ENCODE measurements around the gene IGSF21. TPM values are rescaled to one million over a fixed set of nuclear protein-coding genes. Genes with fewer than 3 reads are reported as not detected.

Gene IGSF21
- total RNA-seq, 3 donors from 2014 or later (not counting 1 experiment from before 2014, with no cell fraction given) = not detected

GRCh38 chr1:18069903-18070302 is 37.7 kb upstream of the IGSF21 start:
- no peak for TF ChIP-seq CTCF (IDR thresholded peaks at IDR 0.05)
- no peak for ATAC-seq
- no peaks in the 10 kb centered on the region for H3K27me3 ChIP-seq (ENCODE audit: control insufficient read depth, insufficient read depth, low read length)
- H3K27ac ChIP-seq (ENCODE audit: low read length) = no peak overlapping the region
- peak in 1 of 2 donors; percentile 55 for DNase-seq
- Mint-ChIP-seq H3K4me1 (peaks cover 0 to 6% of the 10 kb centered on the region in 2 donors), H3K27ac (no peak overlapping the region), H3K9me3 (no peaks in the 10 kb centered on the region), H3K27me3 (ENCODE audit: low read depth in 2 of 2) (peaks cover 0 to 7% of the 10 kb centered on the region in 2 donors), H3K36me3 (no peaks in the 10 kb centered on the region), H3K4me3 (no peak overlapping the region)
- H3K4me3 ChIP-seq (ENCODE audit: low read length) = no peak overlapping the region
- WGBS (ENCODE audit: insufficient coverage) = 41% methylated on average over 4 of the region's 4 CpGs
- H3K36me3 ChIP-seq (ENCODE audit: control insufficient read depth, insufficient read depth, low read length) = no peaks in the 10 kb centered on the region
- H3K9me3 ChIP-seq (ENCODE audit: control insufficient read depth, insufficient read depth, low read length) = no peaks in the 10 kb centered on the region
- H3K4me1 ChIP-seq (ENCODE audit: control insufficient read depth, insufficient read depth, low read length) = no peaks in the 10 kb centered on the region
- intact Hi-C loops (cut with micrococcal nuclease) = no loop called here

DNA sequence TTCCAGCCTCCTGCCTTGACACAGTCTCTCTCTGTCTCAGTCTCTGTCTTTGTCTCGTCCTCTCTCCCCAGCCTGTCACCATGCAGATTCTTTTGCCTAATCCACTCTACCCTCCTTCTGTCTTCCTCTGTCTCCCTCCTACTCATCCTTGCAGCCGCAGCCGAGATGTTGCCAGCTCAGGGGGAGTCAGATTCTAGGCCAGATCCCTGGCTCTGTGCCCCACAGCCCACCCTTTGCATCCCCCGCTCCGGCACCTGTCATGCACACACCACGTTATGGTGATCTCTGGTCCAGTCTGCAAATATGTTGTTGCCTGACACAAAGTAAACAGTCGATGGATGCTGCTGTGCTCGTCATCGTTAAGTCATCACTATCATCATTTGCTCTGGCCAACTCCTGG is 35.5 kb upstream of the IGSF21 start:
- Histone ChIP-seq H3K9me3 (ENCODE audit: control insufficient read depth, insufficient read depth, low read length) (no peaks in the 10 kb centered on the region), H3K36me3 (ENCODE audit: control insufficient read depth, insufficient read depth, low read length) (no peaks in the 10 kb centered on the region), H3K27ac (ENCODE audit: low read length) (no peak overlapping the region), H3K4me1 (ENCODE audit: control insufficient read depth, insufficient read depth, low read length) (no peaks in the 10 kb centered on the region), H3K4me3 (ENCODE audit: low read length) (no peak overlapping the region), H3K27me3 (ENCODE audit: control insufficient read depth, insufficient read depth, low read length) (no peaks in the 10 kb centered on the region)
- ATAC-seq (no peak), DNase-seq (no peak)
- no peak overlapping the region for H3K27ac Mint-ChIP-seq
- H3K9me3 Mint-ChIP-seq = no peaks in the 10 kb centered on the region
- 85% methylated on average over 9 of the region's 9 CpGs for WGBS (ENCODE audit: insufficient coverage)
- intact Hi-C loops (cut with micrococcal nuclease) = no loop called here
- TF ChIP-seq CTCF (IDR thresholded peaks at IDR 0.05) = no peak
- H3K4me3 Mint-ChIP-seq = no peak overlapping the region
- H3K4me1 Mint-ChIP-seq = peaks cover 0 to 6% of the 10 kb centered on the region in 2 donors
- no peaks in the 10 kb centered on the region for H3K36me3 Mint-ChIP-seq
- peaks cover 0 to 4% of the 10 kb centered on the region in 2 donors for H3K27me3 Mint-ChIP-seq (ENCODE audit: low read depth in 2 of 2)

DNA sequence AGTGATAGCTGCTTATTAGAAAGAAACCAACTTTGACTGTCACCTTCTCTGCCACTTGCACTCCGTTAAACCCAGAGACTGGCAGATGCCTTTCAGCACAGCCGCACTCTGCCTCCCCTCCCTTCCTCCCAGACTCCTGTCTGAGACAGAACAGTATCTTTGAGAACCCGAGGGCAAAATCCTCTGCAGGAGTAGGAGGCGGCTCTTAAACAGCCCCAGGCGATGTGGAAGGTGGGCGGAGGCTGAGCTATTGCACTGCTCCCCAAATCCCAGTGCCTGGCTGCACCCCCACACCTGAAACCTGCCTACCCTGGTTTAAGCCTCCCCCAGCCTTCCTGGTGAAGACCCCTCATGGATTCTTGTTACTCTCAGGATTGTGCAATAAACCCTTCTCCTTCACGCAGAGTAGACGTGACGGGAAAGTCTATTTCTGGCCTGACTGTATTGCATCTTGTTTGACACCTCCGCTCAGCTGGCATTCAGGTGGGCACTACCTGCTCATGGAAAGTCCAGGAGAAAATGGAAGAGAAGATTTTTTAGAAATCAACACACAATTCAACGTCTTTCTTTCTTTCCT is 34.4 kb upstream of the IGSF21 start:
- Histone ChIP-seq H3K36me3 (ENCODE audit: control insufficient read depth, insufficient read depth, low read length) (no peaks in the 10 kb centered on the region), H3K4me3 (ENCODE audit: low read length) (no peak overlapping the region), H3K4me1 (ENCODE audit: control insufficient read depth, insufficient read depth, low read length) (no peaks in the 10 kb centered on the region), H3K27me3 (ENCODE audit: control insufficient read depth, insufficient read depth, low read length) (no peaks in the 10 kb centered on the region), H3K9me3 (ENCODE audit: control insufficient read depth, insufficient read depth, low read length) (no peaks in the 10 kb centered on the region), H3K27ac (ENCODE audit: low read length) (no peak overlapping the region)
- Mint-ChIP-seq H3K9me3 (no peaks in the 10 kb centered on the region), H3K36me3 (no peaks in the 10 kb centered on the region), H3K4me1 (peaks cover 0 to under 1% of the 10 kb centered on the region in 2 donors), H3K27ac (no peak overlapping the region), H3K4me3 (no peak overlapping the region), H3K27me3 (ENCODE audit: low read depth in 2 of 2) (peaks cover 0 to 4% of the 10 kb centered on the region in 2 donors)
- DNase-seq = no peak
- no peak for ATAC-seq
- intact Hi-C loops (cut with micrococcal nuclease) = no loop called here
- 85% methylated on average over 10 of the region's 11 CpGs for WGBS (ENCODE audit: insufficient coverage)
- TF ChIP-seq CTCF (IDR thresholded peaks at IDR 0.05) = no peak

DNA sequence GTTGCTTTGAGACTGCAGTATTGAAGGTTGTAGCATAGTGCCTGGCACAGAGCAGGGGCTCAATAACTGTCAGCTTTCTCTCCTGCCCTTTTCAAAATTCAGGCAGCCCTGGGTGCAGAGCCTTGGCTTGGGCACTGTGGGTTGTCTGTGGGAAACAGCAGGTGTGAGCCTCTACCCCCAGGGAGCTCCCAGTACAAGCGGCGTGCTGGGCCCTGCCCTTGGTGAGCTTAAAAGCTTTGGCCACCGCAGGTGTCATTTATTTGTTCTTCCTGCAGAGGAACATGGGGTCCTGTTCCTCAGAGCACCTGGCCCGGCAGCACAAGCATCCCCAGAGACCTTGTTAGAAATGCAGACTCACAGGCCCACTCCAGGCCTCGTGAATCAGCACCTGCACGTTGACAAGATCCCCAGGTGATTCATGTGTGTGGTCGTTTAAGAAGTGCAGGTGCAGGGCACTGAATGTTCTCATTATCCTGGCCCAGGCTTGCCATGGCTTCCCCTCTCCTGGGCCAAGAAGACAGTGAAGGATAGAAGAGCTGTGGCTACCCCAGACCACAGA is 29.9 kb upstream of the IGSF21 start:
- no peak overlapping the region for H3K4me3 Mint-ChIP-seq
- no peak for DNase-seq
- 62% methylated on average over 7 of the region's 7 CpGs for WGBS (ENCODE audit: insufficient coverage)
- intact Hi-C loops (cut with micrococcal nuclease) = no loop called here
- H3K36me3 Mint-ChIP-seq = no peaks in the 10 kb centered on the region
- no peaks in the 10 kb centered on the region for H3K4me1 ChIP-seq (ENCODE audit: control insufficient read depth, insufficient read depth, low read length)
- H3K4me3 ChIP-seq (ENCODE audit: low read length) = no peak overlapping the region
- no peaks in the 10 kb centered on the region for H3K4me1 Mint-ChIP-seq
- no peaks in the 10 kb centered on the region for H3K9me3 ChIP-seq (ENCODE audit: control insufficient read depth, insufficient read depth, low read length)
- H3K27ac Mint-ChIP-seq = no peak overlapping the region
- no peak overlapping the region for H3K27ac ChIP-seq (ENCODE audit: low read length)
- no peaks in the 10 kb centered on the region for H3K27me3 ChIP-seq (ENCODE audit: control insufficient read depth, insufficient read depth, low read length)
- peaks cover 0 to 7% of the 10 kb centered on the region in 2 donors for H3K27me3 Mint-ChIP-seq (ENCODE audit: low read depth in 2 of 2)
- no peaks in the 10 kb centered on the region for H3K36me3 ChIP-seq (ENCODE audit: control insufficient read depth, insufficient read depth, low read length)
- no peak for TF ChIP-seq CTCF (IDR thresholded peaks at IDR 0.05)
- H3K9me3 Mint-ChIP-seq = no peaks in the 10 kb centered on the region
- ATAC-seq = no peak
